ENCODE data around the gene KIAA0513.

The KIAA0513 gene

DNA sequence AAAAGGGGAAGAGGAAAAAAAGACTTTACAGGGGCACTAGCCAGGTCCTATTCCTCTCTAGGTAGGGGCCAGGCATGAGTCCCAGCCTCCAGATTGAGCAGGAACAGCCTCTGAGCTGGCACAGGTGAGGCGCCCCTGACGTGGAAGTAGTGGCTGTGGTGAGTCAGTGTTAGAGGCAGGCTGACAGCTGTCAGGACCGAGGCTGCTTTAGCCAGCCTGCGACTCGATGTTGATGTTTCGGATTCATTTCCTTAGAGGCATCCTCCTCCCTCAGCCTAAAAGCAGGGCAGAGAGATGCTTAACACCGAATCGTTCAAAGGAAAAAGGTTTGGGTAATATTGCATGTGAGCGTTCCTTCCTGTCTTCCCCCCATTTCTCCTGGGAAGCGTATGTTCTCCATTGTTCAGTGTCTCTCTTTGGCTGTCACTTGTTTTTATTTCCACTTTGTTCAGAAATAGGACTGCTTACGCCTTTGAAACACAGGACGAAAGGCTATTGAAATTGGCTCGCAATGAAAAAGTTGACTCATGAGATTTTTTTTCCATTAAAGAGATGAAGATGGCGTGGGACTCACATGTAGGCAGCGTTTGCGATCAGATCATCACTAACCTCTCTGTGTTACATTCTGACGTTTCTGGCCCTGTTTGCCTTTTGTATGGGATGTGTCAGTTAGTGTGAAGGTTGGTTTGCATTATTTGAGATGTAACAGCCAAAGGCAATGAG is 1.3 kb downstream of the KIAA0513 start:
- Histone ChIP-seq H3K4me3 (ENCODE audit: low read depth, low read length, poor library complexity, severe bottlenecking) (peak overlapping the region; percentile 67), H3K9ac (ENCODE audit: low read length) (no peak overlapping the region; the same call in 1 of the 2 replicates)

DNA sequence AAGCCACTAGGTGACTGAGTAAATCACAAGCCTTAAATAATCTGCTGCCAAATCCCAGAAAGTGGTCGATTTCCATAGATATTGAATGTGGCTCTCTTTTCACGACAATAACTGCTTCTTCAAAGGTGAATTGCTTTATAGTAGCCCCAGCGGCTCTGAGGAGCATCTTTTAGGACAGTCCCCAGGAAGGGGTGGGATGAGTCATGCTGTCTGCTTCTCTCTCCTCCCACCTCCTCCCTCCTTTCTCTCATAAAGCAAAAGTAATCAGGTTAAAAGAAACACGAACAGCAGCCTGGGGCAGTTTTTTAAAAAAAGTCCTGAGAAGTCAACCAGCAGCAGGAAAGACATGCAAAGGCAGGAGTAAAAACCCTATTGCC is 1.8 kb downstream of the KIAA0513 start:
- Histone ChIP-seq H3K79me2 (ENCODE audit: insufficient read depth, low read length) (no peaks in the 10 kb centered on the region), H3F3A (ENCODE audit: insufficient read depth, low read length) (peaks cover 7% of the 10 kb centered on the region; the same call in 1 of the 2 replicates), H3K4me2 (ENCODE audit: low read length) (no peak overlapping the region), H3K27me3 (ENCODE audit: insufficient read depth, low read length) (peaks cover 5% of the 10 kb centered on the region; the same call in 1 of the 2 replicates), H3K4me1 (ENCODE audit: insufficient read depth, low read length, severe bottlenecking) (peaks cover 35% of the 10 kb centered on the region), H2AFZ (ENCODE audit: low read length) (no peak overlapping the region), H3K36me3 (ENCODE audit: insufficient read depth, low read length) (no peaks in the 10 kb centered on the region), H3K9me2 (ENCODE audit: low read depth, low read length) (no peaks in the 10 kb centered on the region), H3K9ac (ENCODE audit: low read length) (no peak overlapping the region), H3K27ac (ENCODE audit: low read depth, low read length, poor library complexity, severe bottlenecking) (no peak overlapping the region), H3K4me3 (ENCODE audit: low read depth, low read length, poor library complexity, severe bottlenecking) (no peak overlapping the region), H4K20me1 (ENCODE audit: insufficient read depth, low read length) (no peaks in the 10 kb centered on the region), H3K9me3 (ENCODE audit: low read length) (no peaks in the 10 kb centered on the region)
- no peak for TF ChIP-seq EZH2 (IDR thresholded peaks at IDR 0.05; ENCODE audit: borderline replicate concordance, low read length)
- TF ChIP-seq, protein P1, sequence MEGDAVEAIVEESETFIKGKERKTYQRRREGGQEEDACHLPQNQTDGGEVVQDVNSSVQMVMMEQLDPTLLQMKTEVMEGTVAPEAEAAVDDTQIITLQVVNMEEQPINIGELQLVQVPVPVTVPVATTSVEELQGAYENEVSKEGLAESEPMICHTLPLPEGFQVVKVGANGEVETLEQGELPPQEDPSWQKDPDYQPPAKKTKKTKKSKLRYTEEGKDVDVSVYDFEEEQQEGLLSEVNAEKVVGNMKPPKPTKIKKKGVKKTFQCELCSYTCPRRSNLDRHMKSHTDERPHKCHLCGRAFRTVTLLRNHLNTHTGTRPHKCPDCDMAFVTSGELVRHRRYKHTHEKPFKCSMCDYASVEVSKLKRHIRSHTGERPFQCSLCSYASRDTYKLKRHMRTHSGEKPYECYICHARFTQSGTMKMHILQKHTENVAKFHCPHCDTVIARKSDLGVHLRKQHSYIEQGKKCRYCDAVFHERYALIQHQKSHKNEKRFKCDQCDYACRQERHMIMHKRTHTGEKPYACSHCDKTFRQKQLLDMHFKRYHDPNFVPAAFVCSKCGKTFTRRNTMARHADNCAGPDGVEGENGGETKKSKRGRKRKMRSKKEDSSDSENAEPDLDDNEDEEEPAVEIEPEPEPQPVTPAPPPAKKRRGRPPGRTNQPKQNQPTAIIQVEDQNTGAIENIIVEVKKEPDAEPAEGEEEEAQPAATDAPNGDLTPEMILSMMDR (IDR thresholded peaks at IDR 0.05; ENCODE audit: low read length) = no peak

More for the DNA sequence above, 1.3 kb downstream of the KIAA0513 start:
- Histone ChIP-seq H3K4me2 (ENCODE audit: low read length) (peak overlapping the region; percentile 71), H3F3A (ENCODE audit: insufficient read depth, low read length) (peaks cover 7% of the 10 kb centered on the region; the same call in 1 of the 2 replicates), H3K27me3 (ENCODE audit: insufficient read depth, low read length) (peaks cover 5% of the 10 kb centered on the region; the same call in 1 of the 2 replicates), H4K20me1 (ENCODE audit: insufficient read depth, low read length) (no peaks in the 10 kb centered on the region), H2AFZ (ENCODE audit: low read length) (no peak overlapping the region), H3K9me3 (ENCODE audit: low read length) (no peaks in the 10 kb centered on the region), H3K27ac (ENCODE audit: low read depth, low read length, poor library complexity, severe bottlenecking) (no peak overlapping the region), H3K4me1 (ENCODE audit: insufficient read depth, low read length, severe bottlenecking) (peaks cover 35% of the 10 kb centered on the region), H3K9me2 (ENCODE audit: low read depth, low read length) (no peaks in the 10 kb centered on the region), H3K79me2 (ENCODE audit: insufficient read depth, low read length) (no peaks in the 10 kb centered on the region), H3K36me3 (ENCODE audit: insufficient read depth, low read length) (no peaks in the 10 kb centered on the region)
- TF ChIP-seq, protein P1 (IDR thresholded peaks at IDR 0.05; ENCODE audit: low read length) = no peak
- TF ChIP-seq EZH2 (IDR thresholded peaks at IDR 0.05; ENCODE audit: borderline replicate concordance, low read length) = no peak

DNA sequence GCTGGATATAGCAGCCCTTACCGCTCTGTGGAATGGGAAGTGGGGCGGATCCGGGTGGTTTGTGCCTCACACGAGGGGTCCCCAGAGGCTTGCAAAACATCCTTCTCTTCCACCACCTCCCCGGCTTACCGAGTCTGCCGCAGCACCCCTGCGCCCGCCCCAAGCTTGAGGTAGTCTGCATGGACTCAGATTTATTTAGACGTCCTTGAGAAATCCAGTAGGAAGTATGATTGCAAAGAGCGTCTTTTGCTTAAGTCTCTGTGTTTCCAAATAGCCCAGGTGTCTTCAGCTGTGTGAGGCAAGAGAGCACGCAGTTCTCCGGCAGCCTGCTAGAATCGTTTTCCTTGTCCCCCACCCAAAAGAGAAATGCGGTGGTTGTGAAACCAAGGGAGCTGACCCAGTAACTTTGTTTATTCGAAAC is 2.4 kb downstream of the KIAA0513 start:
- TF ChIP-seq, protein P1 (IDR thresholded peaks at IDR 0.05; ENCODE audit: low read length) = no peak
- TF ChIP-seq EZH2 (IDR thresholded peaks at IDR 0.05; ENCODE audit: borderline replicate concordance, low read length) = no peak
- no peaks in the 10 kb centered on the region for H3K36me3 ChIP-seq (ENCODE audit: insufficient read depth, low read length)
- H3K79me2 ChIP-seq (ENCODE audit: insufficient read depth, low read length) = no peaks in the 10 kb centered on the region
- no peak overlapping the region for H3K4me3 ChIP-seq (ENCODE audit: low read depth, low read length, poor library complexity, severe bottlenecking)
- peaks cover 35% of the 10 kb centered on the region for H3K4me1 ChIP-seq (ENCODE audit: insufficient read depth, low read length, severe bottlenecking)
- no peak overlapping the region for H2AFZ ChIP-seq (ENCODE audit: low read length)
- no peaks in the 10 kb centered on the region for H3K9me2 ChIP-seq (ENCODE audit: low read depth, low read length)
- no peak overlapping the region for H3K27ac ChIP-seq (ENCODE audit: low read depth, low read length, poor library complexity, severe bottlenecking)
- no peak overlapping the region for H3K4me2 ChIP-seq (ENCODE audit: low read length)
- peaks cover 5% of the 10 kb centered on the region; the same call in 1 of the 2 replicates for H3K27me3 ChIP-seq (ENCODE audit: insufficient read depth, low read length)
- peaks cover 7% of the 10 kb centered on the region; the same call in 1 of the 2 replicates for H3F3A ChIP-seq (ENCODE audit: insufficient read depth, low read length)
- H3K9ac ChIP-seq (ENCODE audit: low read length) = no peak overlapping the region
- H4K20me1 ChIP-seq (ENCODE audit: insufficient read depth, low read length) = no peaks in the 10 kb centered on the region
- H3K9me3 ChIP-seq (ENCODE audit: low read length) = no peaks in the 10 kb centered on the region

All from OCI-LY1 (cell line).